Measurements from ENCODE around the gene SORD. TPM values are rescaled to one million over a fixed set of nuclear protein-coding genes. Genes with fewer than 3 reads are reported as not detected.

The SORD gene
- total RNA-seq, 4 donors from 2014 or later = 9.6 to 15.0 (median 13.1) TPM

GRCh38 chr15:45091161-45091560 lies 68.2 kb downstream of the SORD start:
- no peaks in the 10 kb centered on the region for H3K4me1 ChIP-seq
- DNase-seq (ENCODE audit: low spot score in 2 of 2) = no peak
- H3K27ac ChIP-seq = no peak overlapping the region
- TF ChIP-seq POLR2A (IDR thresholded peaks at IDR 0.05) (no peak), EP300 (IDR thresholded peaks at IDR 0.05) (no peak), CTCF (IDR thresholded peaks at IDR 0.05) (no peak)
- no peaks in the 10 kb centered on the region for H3K36me3 ChIP-seq
- H3K27me3 ChIP-seq = peaks cover 0 to 3% of the 10 kb centered on the region in 2 donors
- H3K4me3 ChIP-seq = no peak overlapping the region
- WGBS, 2 donors = 65% methylated on average over 7 of the region's 7 CpGs
- H3K9me3 ChIP-seq = no peaks in the 10 kb centered on the region

GRCh38 chr15:45091576-45091975 lies 68.6 kb downstream of the SORD start:
- no peak overlapping the region for H3K27ac ChIP-seq
- H3K4me1 ChIP-seq = no peaks in the 10 kb centered on the region
- H3K27me3 ChIP-seq = peaks cover 0 to 3% of the 10 kb centered on the region in 2 donors
- TF ChIP-seq POLR2A (IDR thresholded peaks at IDR 0.05) (no peak), EP300 (IDR thresholded peaks at IDR 0.05) (no peak), CTCF (IDR thresholded peaks at IDR 0.05) (no peak)
- no peaks in the 10 kb centered on the region for H3K36me3 ChIP-seq
- H3K4me3 ChIP-seq = no peak overlapping the region
- 72 to 89% methylated on average over 2 of the region's 2 CpGs for WGBS, 2 donors
- no peaks in the 10 kb centered on the region for H3K9me3 ChIP-seq
- DNase-seq (ENCODE audit: low spot score in 2 of 2) = no peak

GRCh38 chr15:45093013-45093412 lies 70.0 kb downstream of the SORD start:
- H3K4me1 ChIP-seq = no peaks in the 10 kb centered on the region
- H3K4me3 ChIP-seq = no peak overlapping the region
- WGBS, 2 donors = 89 to 91% methylated on average over 4 of the region's 4 CpGs
- no peak for DNase-seq (ENCODE audit: low spot score in 2 of 2)
- H3K36me3 ChIP-seq = no peaks in the 10 kb centered on the region
- no peaks in the 10 kb centered on the region for H3K9me3 ChIP-seq
- TF ChIP-seq EP300 (IDR thresholded peaks at IDR 0.05) (no peak), CTCF (IDR thresholded peaks at IDR 0.05) (no peak), POLR2A (IDR thresholded peaks at IDR 0.05) (no peak)
- H3K27me3 ChIP-seq = peaks cover 0 to 3% of the 10 kb centered on the region in 2 donors
- no peak overlapping the region for H3K27ac ChIP-seq

GRCh38 chr15:45093622-45094357 lies 70.8 kb downstream of the SORD start:
- Histone ChIP-seq H3K4me3 (no peak overlapping the region), H3K27me3 (peaks cover 0 to 3% of the 10 kb centered on the region in 2 donors), H3K27ac (no peak overlapping the region), H3K9me3 (no peaks in the 10 kb centered on the region), H3K36me3 (no peaks in the 10 kb centered on the region), H3K4me1 (no peaks in the 10 kb centered on the region)
- TF ChIP-seq EP300 (IDR thresholded peaks at IDR 0.05) (no peak), POLR2A (IDR thresholded peaks at IDR 0.05) (no peak), CTCF (IDR thresholded peaks at IDR 0.05) (no peak)
- 82 to 88% methylated on average over 11 of the region's 11 CpGs for WGBS, 2 donors
- DNase-seq (ENCODE audit: low spot score in 2 of 2) = no peak

- TF ChIP-seq CTCF (IDR thresholded peaks at IDR 0.05) = no peak
- H3K36me3 ChIP-seq = no peaks in the 10 kb centered on the region
- no peaks in the 10 kb centered on the region for H3K9me3 ChIP-seq
- H3K4me3 ChIP-seq = no peak overlapping the region
- H3K27me3 ChIP-seq = peaks cover 0 to 3% of the 10 kb centered on the region in 2 donors
- DNase-seq (ENCODE audit: low spot score in 2 of 2) = no peak
- H3K4me1 ChIP-seq = no peaks in the 10 kb centered on the region
- H3K27ac ChIP-seq = no peak overlapping the region
- WGBS, 2 donors = 65 to 76% methylated on average over 9 of the region's 9 CpGs
Measured at GRCh38 chr15:45094358-45094730, 71.3 kb downstream of the SORD start.
